Retinal pigment epithelial cell (primary cell): ENCODE results near the gene OPCML.

Source experiments
- DNase-seq: peaks from one replicate; pipeline ENCODE4 v3.0.0-alpha.2; 2010; ENCODE audit warnings: low read depth
- H3K4me3 ChIP-seq: 2 replicates; pipeline ENCODE4 v1.5.1; 2011; ENCODE audit warnings: mild to moderate bottlenecking, low read length, control low read depth, moderate library complexity
- TF ChIP-seq, protein P1 (sequence below): conservative IDR thresholded peaks from 2 replicates; pipeline ENCODE4 v1.5.1; 2011; ENCODE audit warnings: low read depth, low read length, control low read depth, inconsistent platforms

The OPCML gene

DNA sequence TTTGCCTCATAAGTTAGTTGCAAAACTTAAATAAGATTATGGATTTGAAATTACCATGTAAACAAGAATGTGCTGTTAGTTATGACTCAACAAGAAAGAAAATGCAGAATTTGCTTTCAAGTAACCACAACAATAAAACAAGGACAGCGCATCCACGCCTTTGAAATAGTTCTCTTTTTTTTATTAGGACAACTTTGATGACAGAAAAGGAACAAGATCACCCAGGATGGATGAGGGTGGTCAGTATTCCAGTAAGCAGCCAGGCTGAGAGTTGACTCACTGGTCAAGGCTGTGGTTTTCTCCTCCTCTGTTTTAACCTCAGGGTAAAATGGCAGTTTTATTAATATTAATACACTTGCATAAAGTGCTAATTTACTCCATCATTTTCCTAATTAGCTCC lies 544.4 kb downstream of the OPCML start:
- TF ChIP-seq, protein P1, sequence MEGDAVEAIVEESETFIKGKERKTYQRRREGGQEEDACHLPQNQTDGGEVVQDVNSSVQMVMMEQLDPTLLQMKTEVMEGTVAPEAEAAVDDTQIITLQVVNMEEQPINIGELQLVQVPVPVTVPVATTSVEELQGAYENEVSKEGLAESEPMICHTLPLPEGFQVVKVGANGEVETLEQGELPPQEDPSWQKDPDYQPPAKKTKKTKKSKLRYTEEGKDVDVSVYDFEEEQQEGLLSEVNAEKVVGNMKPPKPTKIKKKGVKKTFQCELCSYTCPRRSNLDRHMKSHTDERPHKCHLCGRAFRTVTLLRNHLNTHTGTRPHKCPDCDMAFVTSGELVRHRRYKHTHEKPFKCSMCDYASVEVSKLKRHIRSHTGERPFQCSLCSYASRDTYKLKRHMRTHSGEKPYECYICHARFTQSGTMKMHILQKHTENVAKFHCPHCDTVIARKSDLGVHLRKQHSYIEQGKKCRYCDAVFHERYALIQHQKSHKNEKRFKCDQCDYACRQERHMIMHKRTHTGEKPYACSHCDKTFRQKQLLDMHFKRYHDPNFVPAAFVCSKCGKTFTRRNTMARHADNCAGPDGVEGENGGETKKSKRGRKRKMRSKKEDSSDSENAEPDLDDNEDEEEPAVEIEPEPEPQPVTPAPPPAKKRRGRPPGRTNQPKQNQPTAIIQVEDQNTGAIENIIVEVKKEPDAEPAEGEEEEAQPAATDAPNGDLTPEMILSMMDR, result no peak
- H3K4me3 ChIP-seq, result no peak overlapping the region
- no peak for DNase-seq

DNA sequence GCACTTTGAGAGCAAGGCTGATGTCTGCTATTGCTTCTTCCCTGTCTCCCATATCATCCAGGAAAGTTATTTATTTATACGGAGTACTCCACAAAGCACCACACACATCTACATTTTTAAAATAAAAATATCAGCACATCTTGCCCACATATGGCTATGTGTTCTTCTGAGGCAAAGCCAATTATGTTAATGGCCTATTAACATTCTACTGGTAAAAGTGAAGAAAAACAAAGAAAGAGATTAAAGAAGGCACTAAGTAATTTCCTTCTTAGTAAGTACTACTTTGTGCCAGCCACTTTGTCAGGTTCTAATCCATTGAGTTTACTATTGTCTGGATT lies 548.7 kb downstream of the OPCML start:
- H3K4me3 ChIP-seq, result no peak overlapping the region
- TF ChIP-seq, protein P1, result no peak
- peak; percentile 35 for DNase-seq

DNA sequence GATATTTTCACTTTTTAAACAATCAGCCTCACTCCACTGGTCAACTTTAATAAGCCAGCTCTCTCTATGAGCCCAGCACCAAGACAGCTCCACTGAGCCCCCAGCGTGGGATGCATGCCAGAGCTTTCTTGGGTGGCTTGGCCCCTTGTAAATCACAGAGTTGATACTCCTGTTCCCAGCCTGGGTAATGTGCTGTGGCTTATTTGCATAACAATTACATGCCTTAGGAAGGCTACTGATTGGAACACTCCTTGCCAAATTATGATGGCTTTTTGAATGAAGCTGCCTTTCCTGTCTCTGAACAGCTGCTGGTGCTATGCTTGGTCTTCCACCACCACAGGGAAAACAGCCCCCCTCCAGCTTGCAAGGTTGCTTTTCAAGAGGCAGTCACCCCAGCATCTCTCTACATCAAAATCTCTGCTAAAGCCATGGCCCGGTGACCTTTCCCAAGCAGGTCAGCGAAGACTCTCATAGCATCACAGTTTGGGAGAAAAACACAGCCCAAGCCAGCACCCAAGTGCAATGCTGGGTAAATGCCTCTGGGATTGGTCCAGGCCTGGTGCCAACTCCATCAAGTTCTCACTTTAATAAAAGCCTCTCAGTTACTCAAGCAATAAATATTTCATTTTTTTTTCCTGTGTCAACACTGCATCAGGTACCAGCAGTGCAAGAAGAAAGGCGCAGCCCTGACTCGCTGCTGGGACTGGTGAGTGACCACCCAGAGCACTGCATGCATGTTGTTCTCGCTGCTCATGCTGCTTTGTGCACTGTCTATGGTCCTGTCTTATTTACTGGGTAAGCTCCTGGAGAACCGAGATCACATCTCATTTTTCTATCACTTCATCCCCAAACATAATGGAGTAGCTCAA lies 549.3 kb downstream of the OPCML start:
- TF ChIP-seq, protein P1, result no peak
- peak; percentile 29 for DNase-seq
- no peak overlapping the region for H3K4me3 ChIP-seq

DNA sequence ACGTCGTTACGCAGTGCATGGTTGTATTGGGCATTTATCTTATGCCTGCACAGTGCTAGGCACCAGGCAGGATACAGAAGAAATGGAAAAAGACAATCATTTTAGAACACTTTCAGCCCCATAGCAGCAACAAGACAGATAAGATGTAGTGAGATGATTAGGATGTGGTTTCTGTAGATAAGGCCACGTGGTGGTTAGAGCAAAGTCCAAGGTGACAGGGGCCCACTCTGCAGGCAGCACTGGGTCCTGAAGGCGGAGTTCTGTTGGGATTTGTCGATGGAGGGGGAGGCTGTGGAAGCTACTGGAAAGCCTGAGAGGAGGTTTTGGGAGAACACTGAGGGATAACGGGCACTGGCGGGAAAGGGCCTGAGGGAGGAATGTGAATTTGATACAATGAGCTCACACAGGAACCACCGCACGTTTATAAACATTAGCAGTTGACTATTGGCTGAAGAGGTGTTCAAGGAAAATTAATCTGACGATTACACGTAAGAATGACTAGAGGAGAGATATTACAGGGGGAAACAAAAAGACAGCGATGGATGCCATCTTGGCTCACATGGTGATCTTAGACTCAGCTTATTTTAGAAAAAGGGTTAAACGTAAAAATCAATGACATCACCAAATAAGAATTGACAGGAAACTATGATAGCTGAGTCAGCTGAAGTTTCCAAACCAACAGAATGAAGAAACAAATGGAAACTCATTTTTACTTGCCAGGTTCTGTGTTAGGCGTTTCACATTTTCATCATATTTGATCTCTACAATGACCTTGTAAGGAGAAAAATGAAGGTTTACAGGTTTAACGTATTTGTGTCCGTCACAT lies 551.0 kb downstream of the OPCML start:
- TF ChIP-seq, protein P1, result no peak
- H3K4me3 ChIP-seq, result no peak overlapping the region
- DNase-seq, result no peak

DNA sequence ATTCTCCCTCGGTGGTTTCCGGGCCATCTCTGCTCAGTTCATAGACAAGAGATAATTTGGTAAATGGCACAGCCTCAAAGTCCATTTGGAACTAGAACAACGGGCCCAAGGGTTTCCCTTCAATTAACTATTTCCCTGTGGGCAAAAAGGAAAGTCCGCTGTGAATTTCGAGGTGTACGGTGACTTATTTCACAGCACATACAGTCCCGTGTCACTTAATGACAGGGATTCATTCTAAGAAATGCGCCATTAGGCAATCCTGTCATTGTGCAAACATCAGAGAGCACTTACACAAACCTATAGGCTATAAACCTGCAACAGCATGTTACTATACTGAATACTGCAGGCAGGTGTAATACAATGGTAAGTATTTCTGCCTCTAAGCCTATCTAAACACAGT lies 551.6 kb downstream of the OPCML start:
- no peak for DNase-seq
- H3K4me3 ChIP-seq, result no peak overlapping the region
- TF ChIP-seq, protein P1, result no peak

DNA sequence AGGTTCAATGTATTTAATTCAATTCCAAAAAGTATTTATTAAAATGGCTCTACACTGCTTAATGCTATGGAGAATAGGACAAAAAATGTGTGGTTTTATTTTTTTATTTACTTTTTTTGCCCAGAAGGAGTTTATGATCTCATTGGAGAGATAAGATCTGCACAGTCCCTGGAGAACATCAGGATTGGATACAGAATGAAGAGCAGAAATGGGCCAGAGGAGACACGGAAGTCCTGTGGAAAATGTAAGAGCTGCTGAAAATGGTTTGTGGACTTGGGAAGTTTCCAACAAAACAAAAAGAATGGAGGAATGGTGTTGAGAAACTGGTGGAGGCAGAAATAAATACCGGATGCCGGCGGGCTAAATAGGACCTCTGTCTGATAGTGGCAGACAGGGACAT lies 554.6 kb downstream of the OPCML start:
- DNase-seq, result no peak
- no peak overlapping the region for H3K4me3 ChIP-seq
- TF ChIP-seq, protein P1, result no peak
